HG03575 (cell line): ENCODE measurements around the gene STAMBP.
A peak's percentile ranks its signal among the peaks of the same experiment; 100 is the strongest.
"Not testable (repeated sequence)": the region's sequence is repeated elsewhere in the genome, so short reads cannot be mapped to it uniquely, and the experiment has no call there.

Experiments used
- ATAC-seq: cut with Tn5 transposase; IDR thresholded peaks from one replicate; pipeline ENCODE4 v1.9.1; 2021; ENCODE audit not compliant: unreplicated experiment, insufficient number of reproducible peaks, low FRiP score; ENCODE audit errors: extremely low read depth

STAMBP gene

GRCh38 chr2:73828818-73829570 lies at the start of gene STAMBP:
TSS of gene STAMBP (plus strand) at chr2:73828961. CDS start at chr2:73830857, 1,896 bp downstream.
- peak; percentile 53 for ATAC-seq

DNA sequence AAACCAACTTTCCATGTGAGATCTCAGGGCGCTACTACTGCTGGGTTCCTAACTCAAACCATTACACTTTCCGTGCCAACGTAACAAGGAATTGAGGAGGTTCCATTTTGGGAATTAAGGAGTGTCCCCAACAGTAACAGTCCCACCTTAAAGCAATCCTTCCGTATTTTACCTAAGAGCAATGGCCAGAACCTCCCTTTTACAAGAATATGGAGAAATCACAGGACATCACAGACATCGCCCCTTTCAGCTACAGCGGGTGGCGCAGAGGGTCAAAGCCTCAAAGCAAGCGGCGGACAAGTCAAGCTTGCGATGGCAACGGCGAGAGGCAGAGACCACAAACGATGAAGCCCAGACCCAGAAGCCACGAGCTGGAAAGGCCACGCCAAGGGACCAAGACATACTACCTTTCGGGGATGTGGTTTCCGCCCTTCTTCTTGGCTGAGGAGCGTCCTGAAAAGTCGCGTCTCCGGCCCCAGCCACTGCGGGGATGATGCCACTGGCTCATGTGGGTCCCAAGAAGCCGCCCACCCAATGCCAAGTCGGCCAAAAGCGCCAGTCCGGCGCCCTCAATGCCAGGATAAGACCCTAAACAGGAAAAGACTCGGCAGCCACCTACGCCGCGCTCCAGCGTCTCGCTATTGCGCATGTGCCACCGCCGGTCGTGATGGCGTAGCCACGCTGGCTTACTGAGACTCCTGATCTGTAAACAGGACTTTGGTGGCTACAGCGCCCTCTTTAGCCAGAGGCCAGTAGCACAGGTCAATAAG lies 49.1 kb upstream of the STAMBP start, which contains the start of gene DUSP11:
Gene DUSP11 (minus strand): TSS at position 637 of the 770 bp plus-strand sequence. CDS start 129 bp downstream, at position 508.
- peak; percentile 96 for ATAC-seq

- ATAC-seq = no peak
These were observed 48.6 kb upstream of the STAMBP start for GRCh38 chr2:73780237-73780582.

GRCh38 chr2:73783402-73783801 lies 45.4 kb upstream of the STAMBP start:
- not testable (repeated sequence) for ATAC-seq

GRCh38 chr2:73783883-73784282 lies 44.9 kb upstream of the STAMBP start, which contains the start of gene C2orf78:
TSS of gene C2orf78 (plus strand) at chr2:73784183. CDS start at chr2:73784310, 127 bp downstream.
- not testable (repeated sequence) for ATAC-seq

- ATAC-seq = no peak
These were observed 16.9 kb upstream of the STAMBP start for GRCh38 chr2:73811878-73812277.

DNA sequence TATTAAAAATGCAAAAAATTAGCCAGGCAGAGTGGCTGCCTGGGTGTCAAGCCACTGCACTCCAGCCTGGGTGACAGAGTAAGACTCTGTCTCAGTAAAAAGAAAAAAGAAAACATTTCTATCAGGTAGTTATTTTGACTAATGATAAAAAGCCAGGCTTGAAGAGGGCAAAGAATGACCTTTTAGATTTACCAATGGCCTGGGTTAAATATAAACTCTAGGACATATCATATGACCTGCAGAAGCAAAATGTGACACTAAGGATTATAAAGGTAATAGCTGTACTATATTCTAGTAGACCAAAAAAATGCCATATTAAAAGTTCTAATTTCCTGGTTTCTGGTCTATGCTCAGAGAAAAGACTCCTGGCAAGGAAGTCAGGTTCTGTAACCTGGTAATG lies 16.1 kb upstream of the STAMBP start:
- ATAC-seq = no peak

DNA sequence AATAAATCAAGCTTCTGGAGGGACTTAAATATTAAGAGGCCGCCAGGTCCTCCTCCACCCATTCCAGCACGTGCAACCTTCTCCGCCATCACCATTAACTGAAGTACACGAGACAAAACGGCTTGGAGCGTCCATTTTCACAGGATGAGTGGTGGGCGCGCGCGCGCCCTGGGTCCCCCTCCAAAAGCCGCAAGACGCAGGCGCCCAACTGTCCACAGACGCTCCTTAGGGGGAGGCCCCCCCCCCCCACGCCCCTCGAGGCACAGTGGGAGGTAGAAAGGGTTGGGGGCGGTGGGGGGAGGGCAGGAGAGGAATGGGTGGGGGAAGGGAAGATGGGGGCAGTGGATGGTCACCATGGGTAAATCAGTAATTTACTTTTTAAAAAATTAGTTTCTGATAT lies 10.5 kb upstream of the STAMBP start:
- ATAC-seq = no peak

DNA sequence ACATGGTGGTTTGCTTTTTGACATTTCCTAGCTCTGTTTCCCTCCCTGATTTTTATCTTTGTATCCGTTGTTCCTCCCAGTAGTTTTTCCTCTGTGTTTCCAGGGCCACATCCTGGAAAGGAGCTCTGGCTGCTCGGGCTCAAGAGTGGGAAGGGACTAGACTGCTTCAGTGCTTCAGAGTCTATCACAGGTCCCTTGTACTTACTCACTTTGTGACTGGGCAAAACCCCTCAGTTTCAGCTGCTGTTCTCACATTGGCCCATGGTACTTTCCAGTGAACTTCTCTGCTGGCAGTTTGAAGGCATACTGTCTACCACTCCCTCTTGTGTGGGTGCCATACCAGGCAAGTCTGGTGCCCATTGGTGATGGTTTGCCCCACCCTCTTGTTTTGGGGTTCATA lies 7.5 kb upstream of the STAMBP start:
- ATAC-seq = no peak

DNA sequence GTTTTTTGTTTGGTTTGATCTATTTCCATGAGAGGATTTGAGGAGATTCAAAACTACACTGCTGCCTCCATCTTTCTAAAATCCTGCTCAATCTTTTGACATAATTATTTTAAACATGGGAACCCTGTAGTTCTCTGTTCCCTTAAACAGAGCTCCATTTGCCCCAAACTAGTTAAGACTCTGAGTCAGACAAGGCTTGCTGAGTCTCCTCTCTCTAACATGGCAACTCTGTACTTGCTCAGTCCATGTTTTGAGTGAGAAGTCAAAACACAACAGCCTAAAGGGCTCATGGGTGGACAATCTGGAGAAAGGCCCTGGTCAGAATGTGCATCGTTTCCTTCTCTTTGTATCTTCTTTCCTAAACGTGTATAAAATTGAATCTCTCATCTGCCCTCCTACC lies 7.1 kb upstream of the STAMBP start:
- no peak for ATAC-seq

GRCh38 chr2:73822276-73822675 lies 6.5 kb upstream of the STAMBP start:
- peak; percentile 45 for ATAC-seq

DNA sequence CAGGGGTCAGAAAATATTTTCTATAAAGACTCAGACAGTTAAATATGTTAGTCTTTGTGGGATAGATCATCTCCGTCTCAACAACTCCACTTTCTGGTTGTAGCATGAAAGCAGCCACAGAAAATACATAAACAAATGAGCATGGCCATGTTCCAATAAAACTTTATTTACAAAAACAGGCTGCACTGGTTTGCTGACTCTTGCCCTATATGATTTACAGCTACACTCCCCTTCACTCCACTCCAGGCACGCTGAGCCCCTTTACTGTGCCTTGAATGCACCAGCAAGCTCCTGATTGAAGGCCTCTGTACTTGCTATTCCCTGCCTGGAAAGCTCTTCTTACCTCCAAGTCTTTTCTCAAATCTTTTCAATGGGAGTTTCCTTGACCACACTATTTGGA lies 5.8 kb upstream of the STAMBP start:
- no peak for ATAC-seq

DNA sequence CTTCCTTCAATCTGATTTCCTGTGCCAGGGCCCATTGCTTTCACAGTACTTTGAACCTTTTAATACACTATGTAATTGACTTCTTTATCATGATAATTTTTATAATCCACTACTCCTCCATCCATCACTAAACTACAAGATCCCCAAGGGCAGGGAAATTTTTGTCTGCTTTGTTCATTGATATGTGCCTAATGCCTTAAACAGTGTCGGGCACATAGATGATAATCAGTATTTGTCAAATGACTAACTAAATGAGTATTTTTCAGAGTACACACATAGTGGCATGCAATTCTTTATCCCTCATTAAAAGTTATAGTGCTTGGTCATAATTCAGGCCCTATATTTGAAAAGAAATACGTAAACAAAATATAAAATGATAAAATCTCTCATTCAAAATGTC lies 5.3 kb upstream of the STAMBP start:
- no peak for ATAC-seq

- ATAC-seq = no peak
These were observed 4.7 kb upstream of the STAMBP start for GRCh38 chr2:73823916-73824523.

DNA sequence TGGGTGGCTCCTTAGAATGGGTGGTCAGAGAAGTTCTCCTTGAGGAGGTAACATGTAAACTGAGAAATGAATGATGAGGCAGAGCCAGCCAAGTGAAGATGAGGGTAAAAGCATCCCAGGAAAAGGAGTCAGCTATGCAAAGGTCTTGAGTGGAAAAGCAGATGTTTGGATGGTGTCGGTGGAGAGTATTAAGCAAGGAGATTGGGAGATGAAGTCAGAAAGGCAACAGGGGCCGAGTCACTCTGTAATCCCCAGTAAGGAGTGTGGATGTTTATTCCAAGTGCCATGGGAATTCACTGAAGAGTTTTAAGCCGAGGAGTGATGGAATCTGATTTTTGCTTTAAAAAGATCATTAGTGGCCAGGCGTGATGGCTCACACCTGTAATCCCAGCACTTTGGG lies 3.4 kb upstream of the STAMBP start:
- ATAC-seq = no peak

DNA sequence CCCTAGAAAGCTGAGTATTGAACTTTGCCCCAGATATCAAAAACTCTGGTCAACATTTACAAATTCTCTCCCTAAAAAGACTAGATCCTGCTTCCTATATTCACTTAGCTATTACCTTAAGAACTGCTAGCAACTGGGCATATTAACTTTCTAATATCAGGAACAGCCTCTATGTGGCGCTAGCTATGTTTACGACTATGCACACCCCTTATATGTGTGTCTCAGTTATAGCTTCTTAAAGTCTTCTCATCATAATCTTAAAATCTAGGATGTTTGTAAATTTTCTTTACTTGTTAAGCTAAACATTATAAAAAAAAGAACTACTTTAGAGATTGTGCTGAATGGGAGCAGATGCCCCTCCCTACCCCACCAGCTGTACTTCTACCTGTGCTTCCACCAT lies 1.7 kb upstream of the STAMBP start:
- ATAC-seq = no peak

DNA sequence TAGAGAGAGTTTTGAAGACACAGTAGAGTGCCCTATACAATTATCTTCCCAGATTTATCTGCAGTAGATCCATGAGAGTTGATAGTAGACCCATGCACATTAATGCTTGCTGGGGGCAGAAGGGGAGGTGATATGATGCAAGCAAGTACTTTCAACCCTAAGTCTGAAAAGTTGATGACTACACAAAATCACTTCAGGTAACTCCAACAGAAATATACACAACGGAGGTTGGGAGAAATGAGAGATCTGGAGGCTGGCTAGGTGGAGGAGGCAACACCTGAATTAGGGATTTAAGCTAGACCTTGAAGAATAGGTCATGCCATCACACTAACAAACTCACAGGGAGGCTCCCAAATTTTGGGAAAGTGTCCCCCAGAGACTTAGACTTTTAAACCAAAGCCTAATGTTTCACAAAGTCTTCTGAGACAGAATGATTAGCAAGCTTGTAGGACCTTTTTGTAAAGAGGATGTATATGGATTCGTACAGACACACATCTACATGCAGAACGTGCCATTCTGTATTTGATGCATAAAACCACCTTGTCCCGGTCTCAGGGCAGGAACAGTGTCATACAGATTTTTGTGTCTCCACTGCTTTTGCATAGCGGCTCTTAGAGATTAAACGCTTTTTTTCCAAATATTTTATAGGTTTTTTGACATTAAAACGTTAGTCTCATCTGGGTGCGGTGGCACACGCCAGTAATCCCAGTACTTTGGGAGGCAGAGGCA lies 937 bp upstream of the STAMBP start:
- ATAC-seq = no peak

GRCh38 chr2:73828389-73828817 lies 358 bp upstream of the STAMBP start:
- ATAC-seq = no peak

DNA sequence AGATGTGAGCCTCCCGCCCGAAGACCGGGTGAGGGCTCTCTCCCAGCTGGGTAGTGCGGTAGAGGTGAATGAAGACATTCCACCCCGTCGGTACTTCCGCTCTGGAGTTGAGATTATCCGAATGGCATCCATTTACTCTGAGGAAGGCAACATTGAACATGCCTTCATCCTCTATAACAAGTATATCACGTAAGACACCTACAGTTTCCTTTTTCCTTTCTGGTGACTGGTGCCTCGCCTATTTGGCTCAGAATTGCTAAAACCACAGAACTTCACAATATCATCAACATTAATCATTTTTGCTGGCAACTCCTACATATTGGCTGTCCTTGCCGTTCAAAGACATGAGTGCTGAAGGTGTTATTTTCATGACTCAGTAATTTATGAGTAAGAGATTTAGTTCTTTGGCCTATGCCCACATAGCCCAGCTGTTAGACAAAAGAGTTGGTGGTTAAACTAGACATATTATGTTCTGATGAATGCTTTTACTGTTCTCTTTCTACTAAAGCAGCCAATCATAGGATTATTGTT lies 2.2 kb downstream of the STAMBP start:
- ATAC-seq = no peak
